HG02852 (cell line): ENCODE results near the gene BEND4.

Experiments
- ATAC-seq: cut with Tn5 transposase; IDR thresholded peaks from one replicate; pipeline ENCODE4 v1.9.1; 2021; ENCODE audit warnings: mild to moderate bottlenecking, moderate library complexity; ENCODE audit not compliant: unreplicated experiment

BEND4 gene

DNA sequence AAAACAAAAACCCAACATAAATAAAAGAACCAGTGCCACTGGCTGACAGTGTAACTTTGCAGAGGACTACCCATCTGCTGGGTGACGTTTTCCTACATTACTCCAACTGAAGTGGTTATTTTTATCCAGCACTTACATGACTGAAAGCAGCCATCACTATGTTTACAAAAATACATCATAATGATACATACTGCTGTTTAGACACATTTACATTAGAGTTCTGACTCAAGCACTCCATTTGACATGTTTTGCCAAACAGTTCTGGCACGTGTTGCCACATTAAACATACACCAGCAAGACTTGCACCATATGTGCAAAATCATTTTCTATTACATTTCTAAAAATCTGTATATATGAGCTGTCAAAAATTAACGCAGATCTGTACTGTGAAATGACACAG is 39.6 kb downstream of the BEND4 start:
- ATAC-seq = no peak

DNA sequence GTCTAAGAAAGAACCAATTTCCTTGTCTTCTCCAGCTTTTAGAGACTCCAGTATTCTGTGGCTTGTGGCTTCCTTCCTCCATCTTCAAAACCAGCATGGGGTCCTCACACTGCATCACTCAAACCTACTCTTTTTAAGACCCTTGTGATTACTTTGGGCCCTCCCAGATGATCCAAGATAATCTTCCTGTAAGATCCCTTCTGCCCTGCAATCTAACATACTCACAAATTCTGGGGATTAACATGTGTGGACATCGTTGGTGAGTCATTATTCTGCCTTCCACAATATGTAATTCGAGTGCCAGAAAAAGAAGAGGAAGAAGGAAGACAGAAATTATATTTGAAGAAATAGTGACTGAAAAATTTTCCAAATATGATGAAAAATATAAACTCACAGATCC is 47.9 kb downstream of the BEND4 start:
- no peak for ATAC-seq

GRCh38 chr4:42101446-42101975 is 50.9 kb downstream of the BEND4 start:
- ATAC-seq = no peak

- no peak for ATAC-seq
Measured at GRCh38 chr4:42088386-42088785, 64.1 kb downstream of the BEND4 start.

DNA sequence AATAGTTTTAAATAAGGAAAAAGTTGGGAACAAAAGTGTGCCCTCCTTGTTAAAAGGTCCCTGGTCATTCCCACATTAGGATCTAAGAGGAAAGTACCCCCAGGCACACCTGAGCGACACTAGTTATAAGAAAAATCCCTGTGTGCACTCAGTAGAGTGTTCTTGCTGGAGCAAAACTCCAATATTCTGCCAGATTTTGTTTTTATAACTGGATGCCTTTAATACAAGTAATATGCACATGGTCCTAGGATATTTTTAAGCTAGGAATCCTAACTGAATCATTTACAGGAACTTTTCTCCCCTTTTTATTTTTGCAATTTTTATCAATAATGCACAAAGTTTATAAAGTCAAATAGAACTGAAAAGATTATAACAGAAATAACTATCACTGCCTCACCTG is 68.6 kb downstream of the BEND4 start:
- ATAC-seq = no peak

DNA sequence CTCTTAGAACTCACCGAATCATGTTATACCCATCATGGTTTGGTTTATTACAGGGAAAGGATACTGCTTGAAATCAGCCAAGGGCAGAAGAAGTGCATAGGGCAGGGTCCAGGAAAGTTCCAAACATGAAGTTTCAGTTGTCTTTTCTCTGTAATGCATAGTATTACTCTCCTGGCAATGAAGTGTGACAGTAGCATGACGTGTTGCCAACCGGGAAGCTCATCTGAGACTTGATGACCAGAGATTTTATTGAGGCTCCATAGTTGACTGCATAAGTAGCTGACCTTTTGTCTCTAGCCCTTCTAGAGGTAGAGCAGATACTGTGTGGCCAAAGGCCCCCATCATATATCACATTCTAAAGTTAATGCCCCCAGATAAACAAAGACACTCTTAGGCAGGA is 72.1 kb downstream of the BEND4 start:
- ATAC-seq = no peak

DNA sequence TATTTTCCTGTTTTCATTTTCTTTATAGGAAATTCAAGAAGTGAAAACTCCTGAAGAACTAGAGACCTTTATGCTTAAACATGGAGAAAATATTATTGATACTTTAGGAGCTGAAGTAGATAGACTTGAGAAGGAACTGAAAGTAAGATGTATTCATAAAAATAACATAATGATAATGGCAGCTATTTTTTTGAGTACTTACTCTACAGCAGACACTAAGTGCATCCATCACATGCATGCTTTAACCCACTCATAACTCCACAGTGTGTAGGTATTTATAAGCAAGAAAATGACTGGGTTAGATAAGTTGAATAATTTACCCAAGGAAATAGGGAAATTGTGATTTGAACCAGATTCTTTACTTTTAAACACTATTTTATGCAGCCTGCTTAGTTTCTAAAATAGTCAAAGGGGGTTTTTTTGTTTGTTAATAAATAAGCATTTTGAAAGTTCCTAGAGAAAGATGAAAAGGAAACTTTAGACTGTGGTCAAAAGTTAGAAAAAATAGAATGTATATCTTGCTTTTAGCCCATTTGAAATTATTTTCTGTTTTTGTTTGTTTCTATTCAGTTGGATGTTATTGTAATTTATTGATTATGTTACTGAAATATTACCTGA is 74.2 kb downstream of the BEND4 start:
- peak; percentile 87 for ATAC-seq

DNA sequence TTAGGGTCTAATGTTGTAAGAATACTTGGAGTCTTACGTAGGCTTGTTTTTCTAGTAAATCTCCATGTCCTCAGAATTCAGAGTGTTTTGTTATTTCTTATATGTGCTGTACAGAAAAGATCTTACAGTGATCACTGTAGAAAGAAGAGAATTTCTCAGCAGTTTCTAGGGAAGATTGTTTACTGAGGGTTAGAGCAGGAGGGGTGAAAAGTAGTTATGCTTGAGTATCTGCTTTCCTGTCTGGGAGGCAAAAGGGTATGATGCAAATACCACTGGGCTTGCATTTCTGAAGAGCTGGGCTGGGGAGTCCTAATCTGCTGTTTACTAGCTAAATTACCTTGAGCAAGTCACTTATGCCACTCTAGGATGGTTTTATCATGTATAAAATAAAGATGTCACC is 78.2 kb downstream of the BEND4 start:
- no peak for ATAC-seq

- no peak for ATAC-seq
Measured at GRCh38 chr4:42070463-42070862, 82.0 kb downstream of the BEND4 start.

DNA sequence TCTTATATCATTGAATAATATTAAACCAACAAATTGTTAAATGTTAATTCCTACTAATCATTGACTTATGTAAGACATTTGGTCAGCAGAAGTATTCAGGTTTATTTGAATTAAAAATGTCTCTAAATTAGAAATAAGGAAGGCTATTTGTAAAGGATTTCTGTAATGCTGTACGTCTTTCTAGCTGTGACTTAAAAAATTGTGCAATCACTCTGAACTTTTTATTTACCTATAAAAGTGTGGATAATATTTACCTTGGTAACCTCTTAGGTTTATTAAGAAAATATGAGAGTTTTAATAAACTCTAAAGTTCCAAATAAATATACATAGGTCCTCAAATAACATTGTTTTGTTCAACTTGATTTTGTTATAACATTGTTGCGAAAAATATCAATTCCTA is 85.2 kb downstream of the BEND4 start:
- no peak for ATAC-seq

GRCh38 chr4:42066402-42066801 is 86.1 kb downstream of the BEND4 start:
- ATAC-seq = no peak
